GM10248 (cell line): Measurements from ENCODE around the gene DPH1.

ENCODE experiments used
- CTCF ChIA-PET: fragments of 300-600 bp; sonication (Branson Sonifier 250); formaldehyde crosslinking; extraction: SDS; loops from one replicate; lab custom pipeline; 2021; ENCODE audit warnings: antibody characterized with exemption; lab: Yijun Ruan, JAX
- POLR2A ChIA-PET: fragments of 350-650 bp; sonication (Branson Sonifier 250); formaldehyde crosslinking; extraction: SDS; loops from one replicate; lab custom pipeline; 2020; ENCODE audit warnings: antibody characterized with exemption; lab: Yijun Ruan, JAX
- DNase-seq: peaks from one replicate; pipeline ENCODE4 v3.0.0; 2012; ENCODE audit errors: extremely low spot score
- TF ChIP-seq, protein P1 (sequence below): IDR thresholded peaks from 2 replicates; pipeline ENCODE4 v1.5.1; 2012; ENCODE audit warnings: mild to moderate bottlenecking, low read depth; ENCODE audit errors: extremely low read depth, missing control alignments, control extremely low read depth

DPH1 gene

GRCh38 chr17:2025622-2026309, 4.2 kb upstream of the DPH1 start:
- POLR2A ChIA-PET, result no interaction called here
- TF ChIP-seq, protein P1, sequence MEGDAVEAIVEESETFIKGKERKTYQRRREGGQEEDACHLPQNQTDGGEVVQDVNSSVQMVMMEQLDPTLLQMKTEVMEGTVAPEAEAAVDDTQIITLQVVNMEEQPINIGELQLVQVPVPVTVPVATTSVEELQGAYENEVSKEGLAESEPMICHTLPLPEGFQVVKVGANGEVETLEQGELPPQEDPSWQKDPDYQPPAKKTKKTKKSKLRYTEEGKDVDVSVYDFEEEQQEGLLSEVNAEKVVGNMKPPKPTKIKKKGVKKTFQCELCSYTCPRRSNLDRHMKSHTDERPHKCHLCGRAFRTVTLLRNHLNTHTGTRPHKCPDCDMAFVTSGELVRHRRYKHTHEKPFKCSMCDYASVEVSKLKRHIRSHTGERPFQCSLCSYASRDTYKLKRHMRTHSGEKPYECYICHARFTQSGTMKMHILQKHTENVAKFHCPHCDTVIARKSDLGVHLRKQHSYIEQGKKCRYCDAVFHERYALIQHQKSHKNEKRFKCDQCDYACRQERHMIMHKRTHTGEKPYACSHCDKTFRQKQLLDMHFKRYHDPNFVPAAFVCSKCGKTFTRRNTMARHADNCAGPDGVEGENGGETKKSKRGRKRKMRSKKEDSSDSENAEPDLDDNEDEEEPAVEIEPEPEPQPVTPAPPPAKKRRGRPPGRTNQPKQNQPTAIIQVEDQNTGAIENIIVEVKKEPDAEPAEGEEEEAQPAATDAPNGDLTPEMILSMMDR, result peak; percentile 39
- peak; percentile 55 for DNase-seq
- CTCF ChIA-PET, result interaction anchor here (0.8 to 2.6 kb wide), 3 partner anchors 116 to 305 kb away, joined by 3 to 10 read pairs (median 9); no protein-coding TSS in a partner anchor

- ChIA-PET CTCF (interaction anchor here (0.7 to 1.7 kb wide), 3 partner anchors 111 to 307 kb away, joined by 3 to 4 read pairs (median 3); no protein-coding TSS in a partner anchor), POLR2A (no interaction called here)
- DNase-seq, result no peak
- TF ChIP-seq, protein P1, result no peak
Observed at GRCh38 chr17:2027528-2028233, 2.3 kb upstream of the DPH1 start.

DNA sequence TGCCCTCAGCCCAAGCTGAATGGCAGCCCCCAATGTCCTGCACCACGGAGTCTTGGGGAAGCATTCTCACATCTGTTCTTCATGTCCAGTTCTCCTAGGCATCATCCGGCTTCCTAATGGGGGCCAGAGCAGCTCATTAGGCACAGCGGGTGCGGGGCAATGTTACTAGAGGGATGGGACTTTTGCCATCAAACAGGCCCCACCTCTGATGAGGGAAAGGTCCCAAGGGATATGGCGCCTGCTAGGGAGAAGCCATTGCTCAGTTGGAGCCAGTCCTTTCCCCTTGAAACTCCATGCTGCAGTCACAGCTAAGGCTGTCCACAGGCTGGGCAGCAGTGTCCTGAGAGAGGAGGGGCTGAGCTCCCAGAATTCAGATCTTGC, 1.7 kb upstream of the DPH1 start:
- ChIA-PET POLR2A (no interaction called here), CTCF (interaction anchor here (0.7 to 4.8 kb wide), 9 partner anchors 8 to 354 kb away, joined by 3 to 20 read pairs (median 4); partner anchors contain the start of gene OVCA2)
- no peak for DNase-seq
- TF ChIP-seq, protein P1, result no peak

DNA sequence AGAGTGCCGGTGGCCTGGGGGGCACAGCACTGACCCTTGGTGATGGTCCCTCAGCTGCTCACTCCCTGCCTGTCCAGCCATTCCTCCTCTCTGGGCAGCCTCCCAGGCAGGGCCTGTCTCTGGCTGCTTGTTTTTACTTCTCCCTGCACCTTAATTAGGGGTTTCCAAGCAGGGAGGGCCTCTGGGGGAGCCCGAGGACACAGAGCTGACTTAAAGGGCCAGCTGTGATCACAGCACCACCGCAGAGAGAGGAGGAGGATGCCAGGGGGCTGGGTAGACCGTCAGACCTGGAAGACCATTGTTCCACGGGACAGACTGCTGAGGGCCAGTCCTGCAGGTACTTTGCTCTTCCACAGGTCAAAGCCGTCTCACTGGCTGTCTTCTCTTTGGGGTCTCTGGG, 1.2 kb upstream of the DPH1 start:
- no peak for DNase-seq
- TF ChIP-seq, protein P1, result no peak
- POLR2A ChIA-PET, result no interaction called here
- CTCF ChIA-PET, result interaction anchor here (0.9 to 4.8 kb wide), 8 partner anchors 8 to 353 kb away, joined by 3 to 20 read pairs (median 4); partner anchors contain the start of gene OVCA2

- DNase-seq, result no peak
- CTCF ChIA-PET, result interaction anchor here (1.6 to 4.8 kb wide), 3 partner anchors 10 to 387 kb away, joined by 4 to 20 read pairs (median 5); partner anchors contain the start of gene OVCA2
- POLR2A ChIA-PET, result no interaction called here
- TF ChIP-seq, protein P1, result peak; percentile 48
Observed at GRCh38 chr17:2030779-2031163, 818 bp downstream of the DPH1 start.

DNA sequence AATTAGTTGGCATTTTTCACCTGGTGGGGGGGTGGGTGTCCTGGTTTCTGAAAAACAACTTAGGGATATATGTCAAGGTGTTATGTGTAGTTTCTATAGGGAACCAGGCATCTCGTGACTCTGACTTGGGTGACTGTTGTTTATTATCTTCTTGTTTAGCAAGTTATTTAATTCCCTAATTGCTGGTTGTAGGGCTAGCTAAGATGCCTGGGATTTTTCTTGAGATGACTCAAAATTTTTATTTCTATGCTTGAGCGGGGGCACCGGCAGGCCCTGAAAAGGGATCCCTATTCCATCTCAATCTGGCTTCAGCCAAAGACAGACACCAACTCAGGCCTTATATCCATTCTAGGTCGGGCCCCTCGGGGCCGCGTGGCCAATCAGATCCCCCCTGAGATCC, 3.2 kb downstream of the DPH1 start:
- ChIA-PET POLR2A (no interaction called here), CTCF (interaction anchor here (1.1 to 4.8 kb wide), 2 partner anchors 8 to 280 kb away, joined by 3 to 20 read pairs; partner anchors contain the start of gene OVCA2)

More for the DNA sequence above, 3.2 kb downstream of the DPH1 start:
- TF ChIP-seq, protein P1, result no peak
- no peak for DNase-seq
